ENCODE results near the gene PPM1G.
A peak's percentile ranks its signal among the peaks of the same experiment; 100 is the strongest.

PPM1G gene, protein sequence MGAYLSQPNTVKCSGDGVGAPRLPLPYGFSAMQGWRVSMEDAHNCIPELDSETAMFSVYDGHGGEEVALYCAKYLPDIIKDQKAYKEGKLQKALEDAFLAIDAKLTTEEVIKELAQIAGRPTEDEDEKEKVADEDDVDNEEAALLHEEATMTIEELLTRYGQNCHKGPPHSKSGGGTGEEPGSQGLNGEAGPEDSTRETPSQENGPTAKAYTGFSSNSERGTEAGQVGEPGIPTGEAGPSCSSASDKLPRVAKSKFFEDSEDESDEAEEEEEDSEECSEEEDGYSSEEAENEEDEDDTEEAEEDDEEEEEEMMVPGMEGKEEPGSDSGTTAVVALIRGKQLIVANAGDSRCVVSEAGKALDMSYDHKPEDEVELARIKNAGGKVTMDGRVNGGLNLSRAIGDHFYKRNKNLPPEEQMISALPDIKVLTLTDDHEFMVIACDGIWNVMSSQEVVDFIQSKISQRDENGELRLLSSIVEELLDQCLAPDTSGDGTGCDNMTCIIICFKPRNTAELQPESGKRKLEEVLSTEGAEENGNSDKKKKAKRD

DNA sequence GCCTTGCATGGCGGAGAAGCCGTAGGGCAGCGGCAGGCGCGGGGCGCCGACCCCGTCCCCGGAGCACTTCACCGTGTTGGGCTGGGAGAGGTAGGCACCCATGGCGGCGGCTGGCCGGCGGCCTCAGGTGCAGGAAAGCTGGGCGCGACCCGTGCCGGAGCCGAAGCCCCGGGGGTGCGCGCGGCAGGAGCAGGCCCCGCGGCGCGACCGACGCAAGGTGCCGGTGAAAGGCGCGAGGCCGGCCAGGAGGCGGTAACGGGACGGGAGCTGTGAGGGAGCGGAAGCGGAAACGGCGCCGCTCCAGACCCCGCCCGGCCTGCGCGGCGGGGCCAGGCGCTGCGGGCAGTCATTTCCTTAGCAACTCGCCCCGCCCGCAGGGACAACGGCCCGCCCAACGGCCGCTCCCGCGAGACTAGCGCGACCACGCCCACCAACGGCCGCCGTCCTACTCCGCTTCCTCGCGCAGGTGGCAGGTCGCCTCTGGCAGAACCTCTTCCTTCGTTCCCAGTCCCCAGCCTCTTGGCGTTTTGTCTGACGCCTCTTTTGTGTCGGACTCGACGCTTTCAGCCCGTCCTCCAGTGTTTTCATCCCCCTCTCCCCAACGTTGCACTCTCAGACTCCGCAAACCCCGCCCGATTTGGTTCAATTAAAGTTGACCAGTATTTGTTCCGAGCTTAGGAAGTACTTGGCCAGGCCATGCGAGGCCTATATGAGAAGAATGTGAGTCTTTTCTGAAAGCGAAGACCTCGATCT is at the start of gene PPM1G:
TSS of gene PPM1G (minus strand) at position 271 of the 753 bp plus-strand sequence. CDS start at position 102, 169 bp downstream.
- intact Hi-C loops (cut with DNase I) = loop anchor here (1.0 to 2.0 kb wide), 3 partner anchors 19 to 39 kb away; partner anchors contain the start of genes EIF2B4, NRBP1, SNX17 and ZNF513
- DNase-seq = peak; percentile 93 to 100 (median 97)

DNA sequence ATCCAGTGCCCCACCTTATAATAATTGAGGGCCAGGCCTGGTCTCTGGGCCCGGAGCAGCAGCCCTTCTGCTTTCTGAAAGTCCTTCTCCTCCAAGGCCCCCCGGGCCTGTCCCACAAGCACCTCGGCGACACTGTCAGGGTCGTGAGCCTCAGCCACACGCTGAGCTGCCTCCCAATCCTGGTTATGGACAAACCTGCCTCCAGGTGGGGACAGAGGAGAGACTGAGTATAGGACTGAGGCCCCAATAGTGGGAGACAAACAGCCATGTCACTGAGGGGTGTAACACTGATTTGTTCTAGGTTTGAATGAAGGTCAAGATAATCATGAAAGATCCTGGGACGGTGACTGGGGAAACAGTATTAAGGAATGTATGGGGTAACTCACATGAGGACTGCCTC is 44.6 kb upstream of the PPM1G start:
- no peak for DNase-seq
- intact Hi-C loops (cut with DNase I) = no loop called here

DNA sequence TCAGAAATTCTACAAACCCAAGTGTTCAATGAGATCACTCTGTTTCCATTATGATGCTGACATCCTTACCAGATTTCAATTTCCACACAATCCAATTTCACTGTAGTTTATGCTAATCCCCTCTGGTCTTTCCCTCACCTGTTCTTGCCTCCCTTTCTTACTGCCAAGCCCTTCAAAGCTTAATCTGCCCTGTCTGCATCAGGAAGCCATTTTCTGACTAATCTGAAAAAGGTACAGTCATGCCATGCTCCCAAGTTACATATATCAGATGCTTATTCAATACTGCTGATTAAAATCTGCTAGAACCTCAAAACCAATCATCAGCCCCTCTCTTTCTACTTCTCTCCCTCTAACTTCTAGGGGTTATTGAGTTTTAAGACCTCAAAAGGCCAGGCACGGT is 41.7 kb upstream of the PPM1G start:
- no peak for DNase-seq
- intact Hi-C loops (cut with DNase I) = no loop called here

DNA sequence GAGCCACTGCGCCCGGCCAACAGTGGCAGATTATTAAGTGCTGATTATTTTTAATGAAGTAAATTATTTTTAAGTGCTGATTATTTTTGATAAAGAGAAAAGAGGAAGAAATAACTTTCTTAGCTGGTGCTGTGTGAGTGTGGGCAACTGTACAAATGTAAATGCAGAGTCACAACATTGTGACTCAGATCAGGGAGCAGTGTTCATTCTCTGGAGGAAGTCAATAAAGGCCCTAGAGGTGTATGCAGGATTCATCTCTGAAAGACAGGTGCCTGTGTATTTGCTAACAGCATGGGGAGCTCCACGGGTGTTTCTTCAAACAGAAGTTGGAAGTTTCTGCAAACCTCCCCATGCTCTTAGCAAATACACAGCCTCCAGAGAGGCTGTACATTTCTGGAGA is 39.0 kb upstream of the PPM1G start:
- DNase-seq = no peak
- intact Hi-C loops (cut with DNase I) = no loop called here

DNA sequence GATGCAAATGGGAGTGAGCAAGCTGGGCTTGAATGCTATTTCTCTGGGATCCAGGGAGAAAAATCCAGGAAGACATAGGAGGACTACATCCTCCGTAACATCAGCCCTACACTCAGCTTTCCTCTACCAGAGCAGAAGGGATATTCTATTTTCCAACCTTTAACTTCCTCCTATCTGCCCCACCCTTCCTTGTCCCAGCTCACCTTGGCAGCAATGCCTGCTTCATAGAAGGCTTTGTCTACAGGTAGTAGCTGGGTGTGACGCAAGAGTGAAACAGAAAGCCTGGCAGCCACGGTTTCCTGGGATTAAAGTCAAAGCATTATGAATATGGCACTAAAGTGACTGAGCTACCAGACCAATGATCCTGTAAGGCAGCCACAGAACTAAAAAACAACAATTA is 36.7 kb upstream of the PPM1G start:
- intact Hi-C loops (cut with DNase I) = no loop called here
- DNase-seq = no peak

DNA sequence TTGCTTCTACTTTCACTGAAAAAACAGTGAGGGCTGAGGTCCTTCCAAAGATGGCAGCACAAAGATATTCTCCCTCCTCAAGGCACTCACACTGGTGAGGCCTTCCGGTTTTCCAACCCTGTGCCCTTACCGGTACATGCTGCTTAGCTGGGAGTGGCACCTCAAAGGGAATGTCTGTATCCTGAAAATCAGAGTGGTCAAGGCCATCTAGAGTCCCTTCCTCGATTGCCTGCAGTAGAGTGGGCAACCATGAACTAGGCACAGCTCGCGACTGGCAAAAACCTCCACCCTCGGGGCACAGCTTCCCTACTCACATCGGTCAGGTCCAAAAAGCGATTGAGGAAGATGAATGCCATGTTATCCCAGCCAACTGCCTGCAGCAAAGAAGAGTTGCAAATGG is 36.2 kb upstream of the PPM1G start:
- intact Hi-C loops (cut with DNase I) = no loop called here

DNA sequence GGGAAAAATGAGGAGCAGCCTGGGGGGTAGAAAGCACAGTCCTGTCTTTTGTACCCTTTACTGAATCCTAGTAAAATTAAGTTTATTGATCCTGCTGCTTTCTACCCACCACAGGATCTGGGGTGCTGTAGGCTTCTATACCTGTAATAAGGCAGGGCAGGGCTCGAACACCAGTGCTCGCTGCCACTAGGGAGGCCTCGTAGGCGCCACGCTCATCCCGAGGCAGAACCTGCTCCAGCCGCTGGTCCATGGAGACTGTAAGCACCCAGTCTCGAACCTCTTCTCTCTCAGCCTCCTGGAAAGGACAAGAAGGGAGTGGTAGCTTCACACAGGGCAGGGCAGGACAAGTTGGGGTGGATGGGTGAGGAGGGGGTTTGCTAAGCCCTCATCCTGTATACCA is 35.8 kb upstream of the PPM1G start:
- intact Hi-C loops (cut with DNase I) = no loop called here
- no peak for DNase-seq

More for the DNA sequence above, 36.2 kb upstream of the PPM1G start:
- DNase-seq = no peak

DNA sequence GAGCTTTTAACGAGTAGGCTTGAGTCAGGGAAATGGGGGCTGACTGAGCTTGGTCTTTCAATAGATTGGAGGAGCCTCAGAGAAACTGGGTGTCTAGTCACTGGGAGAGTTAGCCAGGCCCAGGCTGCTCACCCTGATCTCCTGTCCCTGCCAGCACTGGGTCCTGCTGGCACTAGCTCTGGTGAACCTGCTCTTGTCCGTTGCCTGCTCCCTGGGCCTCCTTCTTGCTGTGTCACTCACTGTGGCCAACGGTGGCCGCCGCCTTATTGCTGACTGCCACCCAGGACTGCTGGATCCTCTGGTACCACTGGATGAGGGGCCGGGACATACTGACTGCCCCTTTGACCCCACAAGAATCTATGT is 33.5 kb upstream of the PPM1G start:
- intact Hi-C loops (cut with DNase I) = no loop called here
- no peak for DNase-seq

DNA sequence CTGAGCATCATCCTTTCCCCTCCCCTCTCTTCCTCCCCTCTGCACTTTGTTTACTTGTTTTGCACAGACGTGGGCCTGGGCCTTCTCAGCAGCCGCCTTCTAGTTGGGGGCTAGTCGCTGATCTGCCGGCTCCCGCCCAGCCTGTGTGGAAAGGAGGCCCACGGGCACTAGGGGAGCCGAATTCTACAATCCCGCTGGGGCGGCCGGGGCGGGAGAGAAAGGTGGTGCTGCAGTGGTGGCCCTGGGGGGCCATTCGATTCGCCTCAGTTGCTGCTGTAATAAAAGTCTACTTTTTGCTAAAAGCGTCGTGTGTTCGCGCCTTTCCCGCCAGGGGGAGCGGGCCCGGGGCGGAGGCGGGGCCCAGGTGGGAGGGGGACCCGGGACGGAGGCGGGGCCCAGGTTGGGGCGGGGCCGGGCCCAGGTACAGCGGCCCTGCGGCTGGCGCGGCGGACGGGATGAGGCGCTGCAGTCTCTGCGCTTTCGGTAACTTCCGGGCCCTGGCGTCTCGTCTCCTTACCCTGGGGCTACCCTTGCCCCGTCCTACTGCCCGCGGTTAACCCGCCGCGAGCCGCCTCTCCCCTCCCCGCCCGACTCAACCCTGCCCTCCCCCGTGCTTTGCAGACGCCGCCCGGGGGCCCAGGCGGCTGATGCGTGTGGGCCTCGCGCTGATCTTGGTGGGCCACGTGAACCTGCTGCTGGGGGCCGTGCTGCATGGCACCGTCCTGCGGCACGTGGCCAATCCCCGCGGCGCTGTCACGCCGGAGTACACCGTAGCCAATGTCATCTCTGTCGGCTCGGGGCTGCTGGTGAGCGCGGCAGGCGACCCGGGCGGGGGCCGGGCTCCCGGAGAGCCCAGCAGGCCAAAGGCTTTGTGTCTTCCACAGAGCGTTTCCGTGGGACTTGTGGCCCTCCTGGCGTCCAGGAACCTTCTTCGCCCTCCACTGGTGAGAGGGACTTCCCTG is 32.8 kb upstream of the PPM1G start, which contains the start of gene KRTCAP3:
TSS of gene KRTCAP3 (plus strand) at position 424 of the 962 bp plus-strand sequence. CDS start at position 456, 32 bp downstream.
- DNase-seq = peak in 3 of 10 donors; percentile 18 to 85 (median 78)
- intact Hi-C loops (cut with DNase I) = no loop called here

DNA sequence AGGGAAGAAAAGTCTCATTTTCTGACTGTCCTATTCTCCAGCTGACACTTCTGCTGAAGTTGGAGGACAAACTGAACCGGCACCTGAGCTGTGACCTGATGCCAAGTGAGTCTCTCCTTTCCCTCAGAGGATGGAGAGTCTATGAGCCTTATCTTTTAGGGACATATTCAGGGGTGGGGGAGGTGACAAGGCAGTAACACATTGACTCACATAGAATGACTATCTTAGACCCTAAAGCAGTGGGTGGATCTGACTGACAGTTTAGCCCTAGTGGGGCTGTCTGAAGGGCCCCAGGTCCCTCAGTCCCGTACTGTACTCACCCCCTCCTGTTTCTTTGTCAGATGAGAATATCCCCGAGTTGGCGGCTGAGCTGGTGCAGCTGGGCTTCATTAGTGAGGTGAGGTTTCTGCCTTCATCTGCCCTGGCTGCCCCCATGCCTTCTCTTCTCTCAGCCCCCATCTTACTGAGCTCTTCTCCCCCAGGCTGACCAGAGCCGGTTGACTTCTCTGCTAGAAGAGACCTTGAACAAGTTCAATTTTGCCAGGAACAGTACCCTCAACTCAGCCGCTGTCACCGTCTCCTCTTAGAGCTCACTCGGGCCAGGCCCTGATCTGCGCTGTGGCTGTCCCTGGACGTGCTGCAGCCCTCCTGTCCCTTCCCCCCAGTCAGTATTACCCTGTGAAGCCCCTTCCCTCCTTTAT is 32.0 kb upstream of the PPM1G start:
- intact Hi-C loops (cut with DNase I) = no loop called here
- DNase-seq = peak in 1 of 10 donors; percentile 21

DNA sequence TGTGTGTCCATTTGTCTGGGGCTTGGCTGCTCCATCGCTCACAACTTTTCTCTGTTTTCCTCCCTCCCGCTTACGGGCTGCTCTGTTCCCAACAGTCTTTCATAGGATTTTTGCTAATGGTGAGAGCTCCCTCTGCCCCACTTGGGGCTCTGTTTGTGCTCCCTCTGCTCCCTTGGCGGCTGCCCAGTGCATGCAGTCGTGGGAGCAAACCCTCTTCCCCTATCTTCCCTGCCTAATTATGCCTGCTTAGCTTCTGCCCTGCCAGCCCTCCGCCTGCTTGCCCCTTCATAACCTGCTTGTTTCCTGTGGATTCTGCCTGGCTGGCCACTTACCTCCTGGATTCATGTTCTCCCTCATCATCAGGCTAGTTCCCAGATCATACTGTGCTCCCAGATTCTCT is 26.2 kb upstream of the PPM1G start:
- intact Hi-C loops (cut with DNase I) = no loop called here
- DNase-seq = peak in 1 of 10 donors; percentile 55

DNA sequence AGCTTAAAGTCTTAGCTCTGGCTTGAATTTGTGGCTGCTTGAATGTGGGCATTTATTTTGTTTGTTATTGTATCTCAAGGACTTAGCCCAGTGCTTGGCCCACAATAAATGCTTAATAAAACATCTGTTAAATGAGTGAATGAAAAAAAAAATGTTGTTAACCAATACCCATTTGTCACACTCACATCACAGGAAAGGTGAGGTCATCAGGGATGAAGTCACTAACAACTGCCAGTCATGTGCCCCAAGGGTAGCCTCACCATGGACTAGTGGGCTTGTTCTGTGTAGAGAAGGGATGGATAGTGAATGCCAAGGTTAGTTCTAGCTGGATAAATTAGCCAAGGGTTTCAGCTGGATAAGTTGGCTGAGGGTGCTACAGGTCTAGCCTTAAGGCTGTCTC is 22.0 kb upstream of the PPM1G start:
- intact Hi-C loops (cut with DNase I) = no loop called here
- DNase-seq = peak in 1 of 10 donors; percentile 45

DNA sequence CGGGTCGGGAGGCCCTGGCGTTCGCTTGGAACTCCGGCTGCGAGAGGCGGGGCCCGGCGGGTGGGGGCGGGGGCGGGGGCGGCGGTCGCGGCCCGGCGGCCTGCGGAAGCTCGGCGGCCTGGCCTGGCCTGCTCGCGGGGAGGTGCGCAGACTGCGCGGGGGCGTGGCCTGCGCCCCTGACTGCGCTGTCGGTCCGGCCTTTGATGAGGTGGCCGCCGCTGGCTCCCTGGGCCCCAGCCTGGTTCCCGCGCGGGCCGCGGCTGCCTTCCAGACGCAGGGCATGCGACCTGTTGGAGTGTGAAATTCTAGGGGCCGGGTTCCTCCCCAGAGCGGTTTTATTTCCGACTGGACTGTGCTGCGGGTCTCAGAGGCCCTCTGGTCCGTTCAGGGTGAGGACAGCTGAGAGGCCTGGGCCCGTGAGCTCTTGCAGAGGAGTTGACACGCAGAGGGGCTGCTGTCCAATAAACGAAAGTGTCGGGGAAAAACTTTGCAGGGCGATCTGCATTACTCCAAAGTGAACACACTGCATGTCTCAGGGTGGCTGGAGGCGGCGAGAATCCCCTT is 19.7 kb upstream of the PPM1G start:
- intact Hi-C loops (cut with DNase I) = loop anchor here (1.0 to 5.0 kb wide), 2 partner anchors 20 to 47 kb away; partner anchors contain the start of genes PPM1G and ZNF513
- DNase-seq = peak; percentile 41 to 95 (median 56)

DNA sequence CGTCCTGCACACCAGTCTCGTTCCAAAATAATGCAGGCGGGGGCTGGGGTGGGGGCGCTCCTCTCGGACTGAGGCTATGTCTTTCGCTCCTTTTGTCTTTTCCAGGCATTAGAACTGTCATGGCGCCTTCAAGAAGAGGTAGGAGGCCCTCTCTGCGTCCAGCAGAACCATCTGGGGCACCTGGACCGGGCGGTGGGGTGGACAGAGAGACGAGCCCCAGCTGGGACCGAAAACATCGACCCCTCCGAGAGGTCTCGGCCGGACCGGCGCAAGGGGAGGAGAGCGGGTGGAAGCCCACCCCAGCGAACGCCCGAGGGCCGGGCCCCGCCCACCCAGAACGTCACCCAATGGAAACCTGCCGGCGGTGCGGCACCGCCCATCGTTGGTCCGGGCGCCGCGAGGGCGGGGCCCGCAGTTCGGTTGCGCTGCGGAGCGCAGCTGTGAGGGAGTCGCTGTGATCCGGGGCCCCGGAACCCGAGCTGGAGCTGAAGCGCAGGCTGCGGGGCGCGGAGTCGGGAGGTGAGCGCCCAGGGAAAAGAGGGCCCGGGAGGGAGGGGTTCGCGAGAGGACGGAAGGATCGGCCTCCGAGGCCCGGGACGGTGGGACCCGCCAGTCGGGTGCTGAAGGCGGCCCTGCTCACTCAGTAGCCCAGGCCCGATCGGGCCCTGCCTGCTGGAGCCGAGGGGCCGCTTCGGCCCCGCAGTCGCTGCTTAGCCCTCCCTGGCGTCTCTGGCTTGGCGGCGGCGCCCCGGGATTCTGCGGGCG is 19.0 kb upstream of the PPM1G start, which contains the start of gene NRBP1:
TSS of gene NRBP1 (plus strand) at position 419 of the 765 bp plus-strand sequence. CDS start 4,643 bp downstream, outside the sequence.
- DNase-seq = peak; percentile 89 to 99 (median 95)
- intact Hi-C loops (cut with DNase I) = loop anchor here (1.0 to 5.0 kb wide), 2 partner anchors 19 to 46 kb away; partner anchors contain the start of genes PPM1G and ZNF513

DNA sequence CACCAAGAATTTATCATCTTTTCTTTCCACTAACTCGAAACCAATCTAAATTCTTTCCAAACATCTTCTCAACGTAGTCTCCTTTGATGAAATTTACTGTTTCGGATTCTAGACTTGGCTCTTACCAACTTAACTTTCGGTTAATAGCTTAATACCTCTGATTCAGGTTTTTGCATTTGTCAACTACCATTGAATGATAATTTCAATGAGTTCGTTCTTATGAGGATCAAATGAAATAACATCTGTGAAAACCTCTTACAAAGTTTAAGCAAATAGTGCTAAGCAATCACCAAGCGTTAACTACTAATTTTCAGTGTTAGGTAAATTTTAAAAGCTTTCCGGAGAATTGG is 18.4 kb upstream of the PPM1G start:
- intact Hi-C loops (cut with DNase I) = loop anchor here (1.0 to 5.0 kb wide), 2 partner anchors 19 to 46 kb away; partner anchors contain the start of genes PPM1G and ZNF513
- no peak for DNase-seq

DNA sequence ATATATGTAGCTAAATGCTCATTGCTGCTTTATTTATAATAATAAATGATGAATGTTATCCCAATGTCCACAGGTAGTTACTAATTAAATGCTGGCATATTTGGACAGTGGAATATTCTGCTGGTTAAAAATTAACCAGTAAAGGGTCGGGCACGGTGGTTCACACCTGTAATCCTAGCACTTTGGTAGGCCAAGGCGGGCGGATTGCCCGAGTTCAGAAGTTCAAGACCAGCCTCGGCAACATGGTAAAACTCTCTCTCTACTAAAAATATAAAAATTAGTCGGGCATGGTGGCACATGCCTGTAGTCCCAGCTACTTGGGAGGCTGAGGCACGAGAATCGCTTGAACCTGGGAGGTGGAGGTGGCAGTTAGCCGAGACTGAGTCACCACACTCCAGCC is 15.6 kb upstream of the PPM1G start:
- intact Hi-C loops (cut with DNase I) = loop anchor here (5.0 kb wide), 1 partner anchor 43 kb away; the partner anchor contains the start of gene ZNF513
- peak in 1 of 10 donors; percentile 12 for DNase-seq

DNA sequence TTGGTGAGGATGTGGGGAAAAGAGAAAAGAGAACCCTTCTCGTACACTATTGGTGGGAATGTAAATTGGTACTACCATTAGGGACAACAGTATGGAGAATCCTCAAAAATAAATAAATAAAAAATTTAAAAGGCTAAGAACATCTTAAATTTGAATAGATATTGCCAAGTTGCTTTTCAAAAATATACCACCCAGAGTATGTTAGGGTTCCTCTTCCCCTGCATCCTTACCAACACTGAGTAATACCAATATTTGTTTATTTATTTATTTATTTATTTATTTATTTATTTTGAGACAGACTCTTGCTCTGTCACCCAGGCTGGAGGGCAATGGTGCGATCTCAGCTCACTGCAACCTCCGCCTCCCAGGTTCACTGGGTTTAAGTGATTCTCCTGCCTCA is 13.6 kb upstream of the PPM1G start:
- intact Hi-C loops (cut with DNase I) = no loop called here
- peak in 1 of 10 donors; percentile 30 for DNase-seq

All from posterior cingulate gyrus (tissue), 11 donors.